ENCODE data around the gene DCAF4L1. TPM values are rescaled to one million over a fixed set of nuclear protein-coding genes. Genes with fewer than 3 reads are reported as not detected.

The DCAF4L1 gene
- total and polyA plus RNA-seq, 2 donors, result 0.06 to 0.16 TPM

GRCh38 chr4:41998019-41998418 is 16.5 kb downstream of the DCAF4L1 start:
- Histone ChIP-seq H3K4me1 (ENCODE audit: insufficient read depth) (no peaks in the 10 kb centered on the region), H3K36me3 (ENCODE audit: insufficient read depth) (no peaks in the 10 kb centered on the region), H3K27ac (ENCODE audit: low read depth) (no peak overlapping the region), H3K4me3 (ENCODE audit: low read depth, low read length) (no peak overlapping the region)
- DNase-seq (ENCODE audit: extremely low spot score), result no peak
- 88% methylated on average over 3 of the region's 3 CpGs for WGBS

GRCh38 chr4:41999321-41999720 is 17.8 kb downstream of the DCAF4L1 start:
- no peaks in the 10 kb centered on the region for H3K36me3 ChIP-seq (ENCODE audit: insufficient read depth)
- H3K4me1 ChIP-seq (ENCODE audit: insufficient read depth), result no peaks in the 10 kb centered on the region
- no peak overlapping the region for H3K27ac ChIP-seq (ENCODE audit: low read depth)
- no peak for DNase-seq (ENCODE audit: extremely low spot score)
- no peak overlapping the region for H3K4me3 ChIP-seq (ENCODE audit: low read depth, low read length)

- H3K27ac ChIP-seq (ENCODE audit: low read depth), result no peak overlapping the region
- WGBS, result 95% methylated on average over 3 of the region's 3 CpGs
- H3K4me1 ChIP-seq (ENCODE audit: insufficient read depth), result no peaks in the 10 kb centered on the region
Measured at GRCh38 chr4:42008011-42008786, 26.6 kb downstream of the DCAF4L1 start.

GRCh38 chr4:42015438-42015837 is 33.9 kb downstream of the DCAF4L1 start:
- 91% methylated on average over 2 of the region's 2 CpGs for WGBS
- no peaks in the 10 kb centered on the region for H3K36me3 ChIP-seq (ENCODE audit: insufficient read depth)
- no peak overlapping the region for H3K4me3 ChIP-seq (ENCODE audit: low read depth, low read length)
- H3K4me1 ChIP-seq (ENCODE audit: insufficient read depth), result no peaks in the 10 kb centered on the region
- no peak overlapping the region for H3K27ac ChIP-seq (ENCODE audit: low read depth)
- DNase-seq (ENCODE audit: extremely low spot score), result no peak

More at GRCh38 chr4:42008011-42008786, 26.6 kb downstream of the DCAF4L1 start:
- Histone ChIP-seq H3K4me3 (ENCODE audit: low read depth, low read length) (no peak overlapping the region), H3K36me3 (ENCODE audit: insufficient read depth) (no peaks in the 10 kb centered on the region)
- no peak for DNase-seq (ENCODE audit: extremely low spot score)

- H3K4me1 ChIP-seq (ENCODE audit: insufficient read depth), result no peaks in the 10 kb centered on the region
- 82% methylated on average over 2 of the region's 2 CpGs for WGBS
Measured at GRCh38 chr4:42018451-42018850, 36.9 kb downstream of the DCAF4L1 start.

More at GRCh38 chr4:42018451-42018850, 36.9 kb downstream of the DCAF4L1 start:
- H3K27ac ChIP-seq (ENCODE audit: low read depth), result no peak overlapping the region
- no peak overlapping the region for H3K4me3 ChIP-seq (ENCODE audit: low read depth, low read length)
- H3K36me3 ChIP-seq (ENCODE audit: insufficient read depth), result no peaks in the 10 kb centered on the region
- no peak for DNase-seq (ENCODE audit: extremely low spot score)

Other genes starting within 250 kb of the DCAF4L1 start
- 3.3 TPM for gene PHOX2B, start 233.0 kb upstream of the DCAF4L1 start, total RNA-seq
- gene PHOX2B, start 233.0 kb upstream of the DCAF4L1 start, polyA plus RNA-seq, result 0.71 TPM
- 54.5 TPM for gene TMEM33, start 46.3 kb upstream of the DCAF4L1 start, total RNA-seq
- gene TMEM33, start 46.3 kb upstream of the DCAF4L1 start, polyA plus RNA-seq, result 12.4 TPM
- gene SLC30A9, start 8.8 kb downstream of the DCAF4L1 start, total RNA-seq, result 80.3 TPM
- 26.0 TPM for gene SLC30A9, start 8.8 kb downstream of the DCAF4L1 start, polyA plus RNA-seq
- gene BEND4, start 170.9 kb downstream of the DCAF4L1 start, total RNA-seq, result 2.1 TPM
- 0.05 TPM for gene BEND4, start 170.9 kb downstream of the DCAF4L1 start, polyA plus RNA-seq

Data from urinary bladder (tissue), 4 donors.